ENCODE results near the gene UMODL1.

Gene UMODL1

GRCh38 chr21:42132183-42132582 lies 61.1 kb downstream of the UMODL1 start:
- H3K9me3 ChIP-seq, result no peaks in the 10 kb centered on the region
- no peak overlapping the region for H3K4me3 ChIP-seq (ENCODE audit: low read depth, low read length)
- no peak for TF ChIP-seq CTCF (IDR thresholded peaks at IDR 0.05; ENCODE audit: low read depth, low read length)
- H3K4me1 ChIP-seq, result no peaks in the 10 kb centered on the region
- no peak for DNase-seq
- no peaks in the 10 kb centered on the region for H3K36me3 ChIP-seq
- H3K27me3 ChIP-seq, result no peaks in the 10 kb centered on the region

DNA sequence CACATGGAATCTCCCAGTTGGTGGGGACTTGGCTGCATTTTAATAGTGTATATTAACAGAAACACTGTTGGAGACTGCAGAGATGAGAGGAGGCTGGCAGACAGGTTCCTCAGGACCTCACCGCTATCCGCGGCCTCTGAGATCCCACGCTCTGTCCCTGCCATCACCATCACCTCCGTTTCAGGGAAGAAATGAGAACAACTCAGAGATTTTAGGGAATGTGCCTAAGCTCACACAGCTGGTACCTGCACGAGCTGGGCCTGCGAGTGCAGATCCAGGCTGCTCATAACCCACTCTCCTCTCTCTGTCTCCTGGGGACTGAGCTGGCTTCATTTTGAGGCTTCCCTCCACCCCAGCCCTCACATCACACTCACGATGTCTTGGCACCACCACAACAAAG lies 62.0 kb downstream of the UMODL1 start:
- DNase-seq, result no peak
- Histone ChIP-seq H3K4me1 (no peaks in the 10 kb centered on the region), H3K4me3 (ENCODE audit: low read depth, low read length) (no peak overlapping the region), H3K27me3 (no peaks in the 10 kb centered on the region), H3K36me3 (no peaks in the 10 kb centered on the region), H3K9me3 (no peaks in the 10 kb centered on the region)
- TF ChIP-seq CTCF (IDR thresholded peaks at IDR 0.05; ENCODE audit: low read depth, low read length), result no peak

GRCh38 chr21:42135386-42136052 lies 64.4 kb downstream of the UMODL1 start:
- Histone ChIP-seq H3K27me3 (no peaks in the 10 kb centered on the region), H3K4me1 (no peaks in the 10 kb centered on the region)

DNA sequence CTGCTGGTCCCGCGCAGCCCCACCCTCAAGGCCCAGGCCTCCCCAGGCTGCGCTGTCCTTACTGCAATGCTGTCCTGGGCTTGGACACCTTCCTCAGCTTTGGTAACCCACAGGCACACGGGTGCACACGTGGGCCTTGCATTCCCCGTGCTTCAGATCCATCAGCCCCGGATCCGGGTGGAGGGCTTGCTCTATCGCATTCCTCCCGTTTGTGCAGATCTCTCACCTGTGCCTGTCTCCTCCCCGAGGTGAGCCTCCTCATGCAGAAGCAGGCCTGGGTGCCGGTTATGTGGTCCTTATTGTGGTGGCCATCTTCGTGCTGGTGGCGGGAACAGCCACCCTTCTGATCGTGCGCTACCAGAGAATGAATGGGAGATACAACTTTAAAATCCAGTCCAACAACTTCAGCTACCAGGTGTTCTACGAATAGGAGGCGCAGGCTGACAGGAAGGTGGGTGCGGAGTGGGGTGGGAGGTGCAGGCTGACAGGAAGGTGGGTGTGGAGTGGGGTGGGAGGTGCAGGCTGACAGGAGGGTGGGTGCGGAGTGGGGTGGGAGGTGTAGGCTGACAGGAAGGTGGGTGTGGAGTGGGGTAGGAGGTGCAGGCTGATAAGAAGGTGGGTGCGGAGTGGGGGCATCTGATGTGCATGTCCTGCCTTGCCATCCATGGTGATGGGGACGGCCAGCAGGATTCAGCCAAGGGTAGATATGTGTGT lies 66.2 kb downstream of the UMODL1 start:
- no peaks in the 10 kb centered on the region for H3K36me3 ChIP-seq
- H3K4me1 ChIP-seq, result no peaks in the 10 kb centered on the region
- H3K9me3 ChIP-seq, result no peaks in the 10 kb centered on the region
- no peak for DNase-seq
- H3K27me3 ChIP-seq, result no peaks in the 10 kb centered on the region
- no peak for TF ChIP-seq CTCF (IDR thresholded peaks at IDR 0.05; ENCODE audit: low read depth, low read length)
- H3K4me3 ChIP-seq (ENCODE audit: low read depth, low read length), result no peak overlapping the region

More at GRCh38 chr21:42135386-42136052, 64.4 kb downstream of the UMODL1 start:
- TF ChIP-seq CTCF (IDR thresholded peaks at IDR 0.05; ENCODE audit: low read depth, low read length), result no peak
- no peak for DNase-seq
- Histone ChIP-seq H3K9me3 (no peaks in the 10 kb centered on the region), H3K4me3 (ENCODE audit: low read depth, low read length) (no peak overlapping the region), H3K36me3 (no peaks in the 10 kb centered on the region)

- no peaks in the 10 kb centered on the region for H3K36me3 ChIP-seq
Measured at GRCh38 chr21:42140196-42140934, 69.2 kb downstream of the UMODL1 start.

More at GRCh38 chr21:42140196-42140934, 69.2 kb downstream of the UMODL1 start:
- no peaks in the 10 kb centered on the region for H3K9me3 ChIP-seq
- no peak overlapping the region for H3K4me3 ChIP-seq (ENCODE audit: low read depth, low read length)
- no peak for DNase-seq
- no peaks in the 10 kb centered on the region for H3K27me3 ChIP-seq
- TF ChIP-seq CTCF (IDR thresholded peaks at IDR 0.05; ENCODE audit: low read depth, low read length), result no peak
- H3K4me1 ChIP-seq, result no peaks in the 10 kb centered on the region

Measured in BE2C (cell line).